Endothelial cell of umbilical vein (primary cell): ENCODE measurements around the gene KCNN3. TPM values are rescaled to one million over a fixed set of nuclear protein-coding genes. Genes with fewer than 3 reads are reported as not detected.

ENCODE experiments used
- BruUV-seq: library from RNA; stranded (reverse); fragments of 400-500 nt; replicated peaks from 2 replicates; lab custom pipeline; 2021; lab: Mats Ljungman, UMichigan
- CTCF ChIA-PET: fragments of 300-600, 350-600 bp; sonication (Branson Sonifier 250); formaldehyde crosslinking; loops from one replicate; lab custom pipeline; 2021; ENCODE audit warnings: antibody characterized with exemption, inconsistent platforms; lab: Charles Lee
- POLR2A ChIA-PET: fragments of 300-600, 350-600 bp; sonication (Branson Sonifier 250); formaldehyde crosslinking; loops from one replicate; lab custom pipeline; 2021; ENCODE audit warnings: antibody characterized with exemption, inconsistent platforms; lab: Charles Lee
- DNase-seq: peaks from one replicate; pipeline ENCODE4 v3.0.0-alpha.2; 2011; ENCODE audit warnings: low read depth, low spot score
- FAIRE-seq: peaks from 2 replicates; lab custom pipeline; 2011; peaks lifted over from hg19 to GRCh38; lab: Jason Lieb, UNC
- H2AFZ ChIP-seq: 2 replicates; pipeline ENCODE4 v1.6.0; 2012; ENCODE audit warnings: low read depth, low read length, control low read depth, inconsistent platforms
- H3K27ac ChIP-seq: 2 replicates; pipeline ENCODE4 v1.5.1; 2011; ENCODE audit warnings: low read depth, mild to moderate bottlenecking, control low read depth, low read length, moderate library complexity; ENCODE audit not compliant: insufficient read depth
- H3K27me3 ChIP-seq, 2 experiments: 2 replicates each; pipeline versions ENCODE4 v1.6.0 to v1.6.1; 2011; ENCODE audit warnings: low read length in 2 of 2, mixed read lengths in 1 of 2; ENCODE audit not compliant: control insufficient read depth in 2 of 2, insufficient read depth in 2 of 2
- H3K36me3 ChIP-seq, 2 experiments: 2 replicates in 1 of 2; 3 replicates in 1 of 2; pipeline ENCODE4 v1.5.1; 2011; ENCODE audit warnings: low read length in 2 of 2, mild to moderate bottlenecking in 1 of 2, moderate library complexity in 1 of 2; ENCODE audit not compliant: control insufficient read depth in 2 of 2, insufficient read depth in 2 of 2; ENCODE audit errors: extremely low read depth in 1 of 2
- H3K4me1 ChIP-seq: 3 replicates; pipeline ENCODE4 v1.5.1; 2011; ENCODE audit warnings: mild to moderate bottlenecking, low read length; ENCODE audit not compliant: control insufficient read depth, insufficient read depth; ENCODE audit errors: extremely low read depth
- H3K4me2 ChIP-seq: 2 replicates; pipeline ENCODE4 v1.6.1; 2011; ENCODE audit warnings: low read length, control low read depth, mixed read lengths; ENCODE audit not compliant: insufficient read depth
- H3K4me3 ChIP-seq, 3 experiments: fragments of 200-600 bp in 1 of 3; sonication (generic), shearing (Covaris generic) in 1 of 3; replicated peaks in 1 of 3; 2 replicates each; pipeline ENCODE4 v1.5.1; 2011 to 2016; ENCODE audit warnings: control low read depth in 3 of 3, low read length in 3 of 3, mild to moderate bottlenecking in 2 of 3, inconsistent platforms in 1 of 3, low read depth in 1 of 3, moderate library complexity in 1 of 3; ENCODE audit not compliant: insufficient read depth in 1 of 3
- H3K79me2 ChIP-seq: 2 replicates; pipeline ENCODE4 v1.6.0; 2012; ENCODE audit warnings: low read length, inconsistent platforms; ENCODE audit not compliant: control insufficient read depth, insufficient read depth
- H3K9ac ChIP-seq: replicated peaks from 2 replicates; pipeline ENCODE3; 2011; ENCODE audit warnings: low read length, control low read depth; ENCODE audit not compliant: insufficient read depth; ENCODE audit errors: extremely low read depth
- H3K9me1 ChIP-seq: replicated peaks from 3 replicates; pipeline ENCODE4 v1.6.0; 2011; ENCODE audit warnings: mild to moderate bottlenecking, low read length; ENCODE audit not compliant: control insufficient read depth, insufficient read depth; ENCODE audit errors: extremely low read depth
- H3K9me3 ChIP-seq: replicated peaks from 2 replicates; pipeline ENCODE4 v1.5.1; 2012; ENCODE audit warnings: low read length, inconsistent platforms; ENCODE audit not compliant: control insufficient read depth, insufficient read depth
- H4K20me1 ChIP-seq: replicated peaks from 2 replicates; pipeline ENCODE3; 2011; ENCODE audit warnings: mild to moderate bottlenecking, low read length; ENCODE audit not compliant: control insufficient read depth, insufficient read depth; ENCODE audit errors: extremely low read depth
- CTCF ChIP-seq, 2 donors: IDR thresholded peaks; 1 replicate in 1 of 2; 2 replicates in 1 of 2; pipeline ENCODE4 v1.5.1; 2011; ENCODE audit warnings: low read length in 2 of 2, mild to moderate bottlenecking in 2 of 2, moderate library complexity in 2 of 2, control low read depth in 1 of 2, inconsistent platforms in 1 of 2, low read depth in 1 of 2; ENCODE audit not compliant: insufficient read depth in 1 of 2; ENCODE audit errors: extremely low read depth in 1 of 2
- EZH2 ChIP-seq: IDR thresholded peaks from 2 replicates; pipeline ENCODE4 v1.6.1; 2012; ENCODE audit warnings: borderline replicate concordance, low read depth, mild to moderate bottlenecking, moderate library complexity, low read length, inconsistent platforms; ENCODE audit not compliant: severe bottlenecking
- FOS ChIP-seq: IDR thresholded peaks from 2 replicates; pipeline ENCODE4 v1.6.1; 2011; ENCODE audit warnings: mild to moderate bottlenecking, low read length, moderate library complexity, borderline replicate concordance; ENCODE audit not compliant: insufficient read depth
- GATA2 ChIP-seq: IDR thresholded peaks from 2 replicates; pipeline ENCODE4 v1.7.0; 2011; ENCODE audit warnings: low read depth, mild to moderate bottlenecking, moderate library complexity, mixed read lengths, low read length; ENCODE audit not compliant: insufficient read length, insufficient read depth
- JUN ChIP-seq: IDR thresholded peaks from 2 replicates; pipeline ENCODE4 v1.6.1; 2011; ENCODE audit warnings: borderline replicate concordance, low read depth; ENCODE audit not compliant: insufficient read length, insufficient read depth
- MYC ChIP-seq: IDR thresholded peaks from one replicate; pipeline ENCODE4 v1.6.1; 2011; ENCODE audit warnings: mild to moderate bottlenecking, low read depth, low read length
- POLR2A ChIP-seq: IDR thresholded peaks from 2 replicates; pipeline ENCODE4 v1.6.1; 2012; ENCODE audit warnings: low read depth, mild to moderate bottlenecking, control low read depth, low read length
- POLR2AphosphoS5 ChIP-seq: IDR thresholded peaks from 2 replicates; pipeline ENCODE4 v1.6.1; 2012; ENCODE audit warnings: low read depth, mild to moderate bottlenecking, control low read depth, low read length, moderate library complexity; ENCODE audit not compliant: insufficient read depth
- dilution Hi-C: fragments of 300-500 bp; cut with MboI; formaldehyde crosslinking; loops from one replicate; pipeline ENCODE4 v1.15.0; 2019; ENCODE audit warnings: low sequenced_read_pairs; ENCODE audit not compliant: extremely low pct_ligation_motif_present
- intact Hi-C: fragments of 100-400 bp; cut with micrococcal nuclease; formaldehyde crosslinking; loops from one replicate; pipeline ENCODE4 v1.10.0; 2022
- polyA plus RNA-seq, 4 experiments: library from polyadenylated mRNA; depleted of rRNA in 3 of 4; stranded (reverse) in 3 of 4; unstranded in 1 of 4; fragments of >200 nt; gene quantifications; 2 replicates each; pipeline versions ENCODE4 v1.2.1 to v1.2.3, GENCODE V29; 2011 to 2012; ENCODE audit warnings: missing spikeins in 1 of 4
- total RNA-seq: library from RNA; stranded (reverse); gene quantifications from 2 replicates; pipeline ENCODE4 v1.2.3, GENCODE V29; 2021
- TF ChIP-seq, protein P1 (sequence below): IDR thresholded peaks from 2 replicates; pipeline ENCODE4 v1.6.1; 2011; ENCODE audit not compliant: insufficient read depth, insufficient read length

The KCNN3 gene
- total and polyA plus RNA-seq, 2 donors (not counting 3 experiments of a cell fraction or from before 2014, with no cell fraction given): 0.91 to 1.1 TPM

DNA sequence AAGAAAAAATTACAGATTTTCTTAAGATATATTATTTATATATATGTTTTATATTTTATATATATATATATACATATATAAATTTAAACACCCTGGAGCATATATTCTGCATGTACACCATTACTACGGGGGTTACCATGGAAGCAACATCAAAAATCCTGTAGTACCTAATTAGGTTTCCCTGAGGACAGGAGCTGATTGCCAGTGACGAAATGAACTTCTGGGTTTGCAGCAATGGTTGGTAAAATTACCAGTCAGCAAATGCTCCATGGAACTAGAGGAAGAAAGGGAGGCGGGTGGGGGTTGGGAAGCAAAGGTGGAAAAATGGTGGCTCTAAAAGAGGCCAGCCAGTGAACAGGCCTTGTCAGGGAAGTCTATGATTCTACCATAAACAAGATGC lies 89.5 kb downstream of the KCNN3 start:
- dilution Hi-C loops: no loop called here

More for the DNA sequence above, 89.5 kb downstream of the KCNN3 start:
- Histone ChIP-seq H3K4me1 (no peaks in the 10 kb centered on the region), H2AFZ (no peak overlapping the region), H3K79me2 (no peaks in the 10 kb centered on the region), H3K4me2 (no peak overlapping the region), H4K20me1 (no peaks in the 10 kb centered on the region), H3K9me3 (no peaks in the 10 kb centered on the region), H3K27me3 (peaks cover 2 to 4% of the 10 kb centered on the region in 2 experiments), H3K9ac (no peak overlapping the region), H3K27ac (no peak overlapping the region), H3K9me1 (no peaks in the 10 kb centered on the region), H3K4me3 (no peak overlapping the region), H3K36me3 (no peaks in the 10 kb centered on the region)
- no TSS peak for BruUV-seq
- TF ChIP-seq, protein P1, sequence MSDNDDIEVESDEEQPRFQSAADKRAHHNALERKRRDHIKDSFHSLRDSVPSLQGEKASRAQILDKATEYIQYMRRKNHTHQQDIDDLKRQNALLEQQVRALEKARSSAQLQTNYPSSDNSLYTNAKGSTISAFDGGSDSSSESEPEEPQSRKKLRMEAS: no peak
- TF ChIP-seq CTCF (IDR thresholded peaks at IDR 0.05; ENCODE audit: extremely low read depth in 1 of 2, insufficient read depth in 1 of 2, low read depth in 1 of 2, low read length in 2 of 2) (no peak), POLR2AphosphoS5 (no peak), GATA2 (no peak), MYC (no peak), EZH2 (no peak), JUN (no peak), POLR2A (no peak), FOS (no peak)
- DNase-seq (no peak), FAIRE-seq (no peak)
- ChIA-PET POLR2A (no interaction called here), CTCF (interaction anchor here (0.6 to 2.1 kb wide), 3 partner anchors 11 to 98 kb away, joined by 3 to 9 read pairs (median 3); no protein-coding TSS in a partner anchor)
- intact Hi-C loops: no loop called here
